Mesenchymal stem cell (in vitro differentiated cells and primary cell): ENCODE data around the gene MSH5.

ENCODE experiments used
- DNase-seq: peaks from one replicate; pipeline ENCODE4 v3.0.0-alpha.2; 2013
- H2AFZ ChIP-seq: one replicate; pipeline ENCODE4 v1.6.1; 2013; ENCODE audit warnings: low read depth, mild to moderate bottlenecking, control low read depth, inconsistent platforms, low read length, moderate library complexity
- H2AK5ac ChIP-seq: 2 replicates; pipeline ENCODE4 v1.6.1; 2013; ENCODE audit warnings: low read length, moderate library complexity, mild to moderate bottlenecking, inconsistent platforms; ENCODE audit not compliant: severe bottlenecking
- H2BK120ac ChIP-seq: one replicate; pipeline ENCODE4 v1.6.1; 2013; ENCODE audit warnings: low read depth, mild to moderate bottlenecking, inconsistent platforms, low read length, moderate library complexity
- H2BK12ac ChIP-seq, 2 experiments: one replicate each; pipeline ENCODE4 v1.6.1; 2013; ENCODE audit warnings: inconsistent platforms in 2 of 2, low read length in 2 of 2, mild to moderate bottlenecking in 2 of 2, moderate library complexity in 2 of 2, control low read depth in 1 of 2
- H2BK15ac ChIP-seq: one replicate; pipeline ENCODE4 v1.6.1; 2013; ENCODE audit warnings: mild to moderate bottlenecking, low read depth, inconsistent platforms; ENCODE audit not compliant: poor library complexity, severe bottlenecking
- H2BK5ac ChIP-seq: 2 replicates; pipeline ENCODE4 v1.6.1; 2013; ENCODE audit warnings: low read depth, mild to moderate bottlenecking, low read length, control low read depth, inconsistent platforms; ENCODE audit not compliant: poor library complexity, severe bottlenecking
- H3K14ac ChIP-seq, 2 experiments: one replicate each; pipeline ENCODE4 v1.6.1; 2013; ENCODE audit warnings: inconsistent platforms in 2 of 2, low read length in 2 of 2, control low read depth in 1 of 2, mild to moderate bottlenecking in 1 of 2, moderate library complexity in 1 of 2
- H3K18ac ChIP-seq, 2 experiments: one replicate each; pipeline ENCODE4 v1.6.1; 2013; ENCODE audit warnings: inconsistent platforms in 2 of 2, low read length in 2 of 2, control low read depth in 1 of 2, low read depth in 1 of 2, mild to moderate bottlenecking in 1 of 2
- H3K23ac ChIP-seq, 2 experiments: one replicate each; pipeline ENCODE4 v1.6.1; 2013; ENCODE audit warnings: inconsistent platforms in 2 of 2, low read length in 2 of 2, mild to moderate bottlenecking in 2 of 2, moderate library complexity in 2 of 2, control low read depth in 1 of 2
- H3K27ac ChIP-seq: 2 replicates; pipeline ENCODE4 v1.5.1; 2013; ENCODE audit warnings: mild to moderate bottlenecking, moderate library complexity, low read length, control low read depth, inconsistent platforms; ENCODE audit not compliant: poor library complexity, severe bottlenecking
- H3K27me3 ChIP-seq, 2 experiments: 2 replicates each; pipeline versions ENCODE4 v1.6.1 to v1.7.0; 2013; ENCODE audit warnings: low read length in 2 of 2, mild to moderate bottlenecking in 2 of 2, moderate library complexity in 2 of 2, control low read depth in 1 of 2, inconsistent platforms in 1 of 2; ENCODE audit not compliant: control insufficient read depth in 1 of 2, insufficient read depth in 1 of 2
- H3K36me3 ChIP-seq, 2 experiments: 2 replicates each; pipeline versions ENCODE4 v1.6.1 to v1.7.0; 2013; ENCODE audit warnings: low read length in 2 of 2, control low read depth in 1 of 2, inconsistent platforms in 1 of 2, low read depth in 1 of 2, mild to moderate bottlenecking in 1 of 2; ENCODE audit not compliant: insufficient read depth in 2 of 2, control insufficient read depth in 1 of 2
- H3K4ac ChIP-seq, 2 experiments: one replicate each; pipeline ENCODE4 v1.6.1; 2013; ENCODE audit warnings: inconsistent platforms in 2 of 2, low read length in 2 of 2, mild to moderate bottlenecking in 2 of 2, moderate library complexity in 2 of 2, control low read depth in 1 of 2, low read depth in 1 of 2
- H3K4me1 ChIP-seq: 2 replicates; pipeline ENCODE4 v1.6.1; 2013; ENCODE audit warnings: low read depth, low read length, control low read depth; ENCODE audit not compliant: control insufficient read depth, insufficient read depth
- H3K4me2 ChIP-seq: 2 replicates; pipeline ENCODE4 v1.6.1; 2013; ENCODE audit warnings: low read length, mild to moderate bottlenecking, inconsistent platforms; ENCODE audit not compliant: poor library complexity, severe bottlenecking
- H3K4me3 ChIP-seq, 2 experiments: 2 replicates each; pipeline versions ENCODE4 v1.5.1 to v1.7.0; 2013; ENCODE audit warnings: low read length in 2 of 2, mild to moderate bottlenecking in 2 of 2, control low read depth in 1 of 2, low read depth in 1 of 2; ENCODE audit not compliant: insufficient read depth in 1 of 2
- H3K79me1 ChIP-seq: replicated peaks from 2 replicates; pipeline ENCODE4 v1.6.1; 2013; ENCODE audit warnings: mild to moderate bottlenecking, control low read depth, low read length, inconsistent platforms; ENCODE audit not compliant: poor library complexity, severe bottlenecking
- H3K9ac ChIP-seq: 2 replicates; pipeline ENCODE4 v1.7.0; 2013; ENCODE audit warnings: mild to moderate bottlenecking, low read length, moderate library complexity
- H3K9me3 ChIP-seq: 2 replicates; pipeline ENCODE4 v1.7.0; 2013; ENCODE audit warnings: mild to moderate bottlenecking, low read length; ENCODE audit not compliant: control insufficient read depth
- H4K8ac ChIP-seq: one replicate; pipeline ENCODE4 v1.6.1; 2013; ENCODE audit warnings: inconsistent platforms, mild to moderate bottlenecking, low read length, moderate library complexity
- H4K91ac ChIP-seq: one replicate; pipeline ENCODE4 v1.6.1; 2013; ENCODE audit warnings: mild to moderate bottlenecking, low read length, inconsistent platforms
- WGBS: methylation state at CpG from one replicate; pipeline ENCODE4 v1.1.7; 2013; ENCODE audit warnings: mixed read lengths; 5-methylcytosine and 5-hydroxymethylcytosine counted together

Gene MSH5

DNA sequence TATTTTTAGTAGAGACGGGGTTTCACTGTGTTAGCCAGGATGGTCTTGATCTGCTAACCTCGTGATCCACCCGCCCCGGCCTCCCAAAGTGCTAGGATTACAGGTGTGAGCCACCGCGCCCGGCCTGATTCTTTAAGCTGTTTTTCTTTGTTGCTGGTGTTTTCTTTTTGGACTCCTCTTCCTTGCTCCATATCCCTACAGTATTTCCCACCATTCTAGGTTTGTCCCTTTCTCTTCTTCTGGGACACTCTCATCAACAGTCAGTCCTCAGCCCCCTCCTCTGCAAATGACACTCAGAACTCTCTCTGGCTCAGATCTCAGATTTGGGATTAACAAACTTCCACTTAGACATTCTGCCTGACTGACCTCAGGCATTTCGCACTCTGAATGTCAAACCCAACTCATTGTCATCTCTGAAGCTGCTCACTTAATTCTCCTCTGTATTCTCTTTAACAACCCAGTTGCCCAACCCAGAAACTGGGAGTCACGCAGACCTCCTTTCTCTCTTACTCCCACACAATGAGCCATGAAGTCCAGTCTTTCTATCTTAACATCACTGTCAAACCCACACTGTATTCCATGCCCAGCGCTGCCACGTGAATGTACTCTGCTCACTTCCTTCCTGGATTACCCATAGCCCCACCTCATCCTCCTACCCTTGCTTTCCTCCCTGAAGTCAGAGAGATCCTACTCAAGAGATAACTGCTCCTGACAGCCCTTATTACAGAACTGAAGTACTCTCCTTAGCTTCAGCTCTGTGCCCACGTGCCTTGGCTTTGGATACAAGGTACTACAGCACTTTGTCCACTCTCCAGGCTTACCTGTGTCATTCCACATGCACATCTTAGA is 14.1 kb upstream of the MSH5 start:
- Histone ChIP-seq H2BK120ac (no peak overlapping the region), H2AK5ac (no peak overlapping the region), H3K36me3 (peaks cover 30 to 43% of the 10 kb centered on the region in 2 experiments), H2BK15ac (no peak overlapping the region), H3K4me2 (no peak overlapping the region), H2BK5ac (no peak overlapping the region), H3K79me1 (peaks cover 19% of the 10 kb centered on the region), H3K23ac (no peak overlapping the region), H3K9ac (no peak overlapping the region), H3K27ac (no peak overlapping the region), H3K27me3 (peaks cover 0 to 9% of the 10 kb centered on the region in 2 experiments), H4K8ac (no peak overlapping the region), H3K18ac (no peak overlapping the region), H2AFZ (no peak overlapping the region), H3K14ac (no peak overlapping the region), H3K9me3 (no peaks in the 10 kb centered on the region), H4K91ac (no peak overlapping the region), H3K4me3 (no peak overlapping the region), H2BK12ac (no peak overlapping the region), H3K4me1 (peaks cover 11% of the 10 kb centered on the region), H3K4ac (no peak overlapping the region)
- 95% methylated on average over 9 of the region's 12 CpGs for WGBS
- DNase-seq, result no peak

DNA sequence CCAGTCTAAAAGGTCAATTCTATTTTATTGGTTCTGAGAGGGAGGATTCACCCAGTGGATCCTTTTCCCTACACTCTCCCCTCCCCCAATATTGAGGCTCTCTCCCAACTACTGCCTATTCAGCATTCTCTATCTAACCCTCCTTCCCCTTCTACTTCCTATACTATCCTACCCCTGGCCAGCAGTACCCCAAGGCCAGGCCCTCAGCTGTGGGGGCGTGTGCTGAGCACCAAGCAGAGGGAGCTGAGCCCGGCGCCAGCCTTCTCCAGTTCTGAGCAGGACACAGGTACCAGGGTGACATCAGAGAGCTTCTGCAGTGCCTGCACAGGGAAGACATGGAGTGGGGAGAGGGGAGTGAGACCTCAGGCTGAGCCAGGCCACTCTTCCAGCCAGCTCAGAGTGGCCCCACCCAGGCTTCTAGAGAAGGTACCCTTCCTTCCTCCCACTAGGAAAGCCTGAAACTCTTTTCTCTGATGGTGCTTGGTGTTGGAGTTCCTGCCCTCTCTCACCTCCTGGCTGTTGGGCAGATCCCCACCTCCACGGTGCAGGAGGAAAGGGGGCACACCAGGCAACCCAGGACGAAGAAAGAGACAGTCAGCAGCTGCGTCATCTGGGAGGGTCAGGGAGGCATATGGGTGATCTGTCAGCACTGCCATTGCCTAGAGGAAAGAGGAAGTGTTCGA is 12.6 kb upstream of the MSH5 start:
- Histone ChIP-seq H3K27me3 (no peaks in the 10 kb centered on the region), H4K8ac (no peak overlapping the region), H3K9me3 (no peaks in the 10 kb centered on the region), H3K18ac (no peak overlapping the region), H2AFZ (no peak overlapping the region), H2BK120ac (no peak overlapping the region), H3K23ac (peak overlapping the region in 1 of 2 experiments; percentile 49), H2BK5ac (no peak overlapping the region), H4K91ac (no peak overlapping the region), H3K79me1 (peaks cover 19% of the 10 kb centered on the region), H3K4me2 (no peak overlapping the region), H3K4me1 (peaks cover 13% of the 10 kb centered on the region), H3K9ac (peak overlapping the region; percentile 11), H3K4ac (no peak overlapping the region), H3K27ac (no peak overlapping the region), H2BK15ac (no peak overlapping the region), H3K4me3 (no peak overlapping the region), H3K14ac (no peak overlapping the region), H2BK12ac (no peak overlapping the region), H3K36me3 (peaks cover 44 to 54% of the 10 kb centered on the region in 2 experiments), H2AK5ac (no peak overlapping the region)
- WGBS, result 96% methylated on average over 7 of the region's 7 CpGs
- DNase-seq, result no peak

DNA sequence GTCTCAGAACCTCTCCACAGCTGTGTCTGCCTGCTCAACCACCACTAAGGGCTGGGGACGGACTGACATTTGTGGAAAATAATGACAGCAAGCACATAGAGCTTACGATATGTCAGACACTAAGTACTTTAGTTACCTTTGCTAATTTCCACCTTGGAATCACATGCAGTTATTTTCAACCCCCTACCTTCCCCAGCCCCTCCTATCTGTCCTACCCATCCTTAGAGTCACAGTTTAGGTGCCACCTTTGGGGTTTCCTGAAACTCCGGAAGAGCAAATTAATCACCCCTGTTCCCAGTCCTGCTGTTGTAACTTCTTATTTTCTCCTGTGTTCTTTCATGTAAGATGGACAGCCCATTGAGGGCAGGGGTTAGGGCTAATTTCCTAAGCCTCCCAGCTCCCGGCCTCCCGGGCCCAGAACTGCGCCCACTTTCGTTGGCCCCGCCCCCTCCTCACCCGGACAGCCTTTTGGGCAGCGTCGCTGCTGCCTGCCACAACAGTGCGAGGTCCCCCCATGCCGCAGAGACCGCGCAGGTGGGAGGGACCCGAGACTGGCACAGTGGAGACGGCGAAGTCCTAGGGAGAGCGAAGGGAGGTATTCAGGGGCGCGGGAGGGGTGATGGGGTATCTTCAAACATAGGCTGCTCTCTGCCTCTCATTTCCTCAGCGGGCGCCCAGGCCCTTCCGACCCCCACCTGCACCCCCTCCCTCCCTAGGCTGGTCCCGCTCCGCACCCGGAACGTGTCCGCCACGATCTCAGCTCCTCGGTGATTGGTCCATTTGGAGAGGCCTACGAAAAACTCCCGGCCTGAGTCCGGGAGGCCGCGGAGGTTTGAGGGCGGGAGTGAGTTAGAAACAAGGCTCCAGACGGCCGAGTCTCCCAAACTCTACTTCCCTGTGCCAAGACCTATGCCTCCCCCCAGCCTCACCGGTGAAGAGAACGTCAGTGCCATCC is 11.8 kb upstream of the MSH5 start:
- Histone ChIP-seq H4K91ac (no peak overlapping the region), H3K23ac (no peak overlapping the region), H3K27ac (no peak overlapping the region), H3K36me3 (peaks cover 52 to 60% of the 10 kb centered on the region in 2 experiments), H3K9me3 (no peaks in the 10 kb centered on the region), H2AFZ (no peak overlapping the region), H3K4ac (no peak overlapping the region), H3K27me3 (no peaks in the 10 kb centered on the region), H3K14ac (no peak overlapping the region), H3K18ac (no peak overlapping the region), H4K8ac (no peak overlapping the region), H3K79me1 (peaks cover 19% of the 10 kb centered on the region), H3K9ac (peak overlapping the region; percentile 98), H3K4me2 (no peak overlapping the region), H2BK5ac (no peak overlapping the region), H2BK120ac (no peak overlapping the region), H3K4me3 (peak overlapping the region in 1 of 2 experiments; percentile 93), H2BK12ac (no peak overlapping the region), H2BK15ac (no peak overlapping the region), H3K4me1 (peaks cover 13% of the 10 kb centered on the region), H2AK5ac (no peak overlapping the region)
- DNase-seq, result no peak
- WGBS, result 91% methylated on average over 37 of the region's 41 CpGs
